ENCODE measurements around the gene FKBP8.

DNA sequence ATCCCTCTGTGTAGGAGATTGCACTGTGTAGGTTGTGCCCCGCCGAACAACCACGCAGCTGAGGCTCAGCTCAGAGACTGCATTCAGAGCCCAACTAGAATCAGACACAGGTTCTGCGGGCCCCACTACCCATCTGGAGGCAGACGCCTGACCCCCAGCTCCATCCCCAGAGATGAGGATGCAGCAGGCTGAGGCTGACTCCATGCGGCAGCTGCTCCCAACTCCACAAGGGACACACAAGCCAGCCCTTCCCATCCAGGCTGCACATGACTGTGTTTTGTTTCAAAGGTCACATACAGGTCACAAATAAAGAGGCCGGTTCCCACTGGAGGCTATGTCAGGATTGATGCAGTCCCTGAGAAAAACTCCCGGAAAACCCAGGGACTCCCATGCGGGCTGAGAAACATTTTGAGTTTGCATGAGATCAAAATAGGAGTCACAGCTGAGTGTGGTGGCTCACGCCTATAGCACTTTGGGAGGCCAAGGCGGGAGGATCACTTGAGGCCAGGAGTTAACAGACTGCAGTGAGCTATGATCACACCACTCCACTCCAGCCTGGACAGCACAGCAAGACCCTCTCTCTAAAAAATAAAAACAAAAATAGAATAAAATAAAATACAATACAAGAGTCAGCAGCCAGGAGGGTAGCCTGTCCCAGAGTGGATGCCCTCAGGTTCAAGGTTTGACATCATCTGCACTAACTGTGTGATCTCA is 35.5 kb downstream of the FKBP8 start:
- TF ChIP-seq, protein P1, sequence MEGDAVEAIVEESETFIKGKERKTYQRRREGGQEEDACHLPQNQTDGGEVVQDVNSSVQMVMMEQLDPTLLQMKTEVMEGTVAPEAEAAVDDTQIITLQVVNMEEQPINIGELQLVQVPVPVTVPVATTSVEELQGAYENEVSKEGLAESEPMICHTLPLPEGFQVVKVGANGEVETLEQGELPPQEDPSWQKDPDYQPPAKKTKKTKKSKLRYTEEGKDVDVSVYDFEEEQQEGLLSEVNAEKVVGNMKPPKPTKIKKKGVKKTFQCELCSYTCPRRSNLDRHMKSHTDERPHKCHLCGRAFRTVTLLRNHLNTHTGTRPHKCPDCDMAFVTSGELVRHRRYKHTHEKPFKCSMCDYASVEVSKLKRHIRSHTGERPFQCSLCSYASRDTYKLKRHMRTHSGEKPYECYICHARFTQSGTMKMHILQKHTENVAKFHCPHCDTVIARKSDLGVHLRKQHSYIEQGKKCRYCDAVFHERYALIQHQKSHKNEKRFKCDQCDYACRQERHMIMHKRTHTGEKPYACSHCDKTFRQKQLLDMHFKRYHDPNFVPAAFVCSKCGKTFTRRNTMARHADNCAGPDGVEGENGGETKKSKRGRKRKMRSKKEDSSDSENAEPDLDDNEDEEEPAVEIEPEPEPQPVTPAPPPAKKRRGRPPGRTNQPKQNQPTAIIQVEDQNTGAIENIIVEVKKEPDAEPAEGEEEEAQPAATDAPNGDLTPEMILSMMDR (conservative IDR thresholded peaks at IDR 0.05; ENCODE audit: low read depth, low read length) = no peak
- no peak for TF ChIP-seq BHLHE40 (IDR thresholded peaks at IDR 0.05; ENCODE audit: low read depth, low read length)
- TF ChIP-seq USF2 (IDR thresholded peaks at IDR 0.05; ENCODE audit: low read depth, low read length) = no peak

Data from IMR-90 (cell line).